Melanocyte of skin (primary cell): Measurements from ENCODE around the gene PRM2. TPM values are rescaled to one million over a fixed set of nuclear protein-coding genes. Genes with fewer than 3 reads are reported as not detected.

Experiments used
- small RNA-seq, 2 donors: library from RNA; depleted of rRNA; stranded (forward); fragments of <200 nt; gene quantifications; one replicate each; pipeline ENCODE3, GENCODE V24; 2012
- total RNA-seq, 2 donors: library from RNA; depleted of rRNA; stranded (reverse); fragments of >200 nt; gene quantifications; 2 replicates each; pipeline ENCODE4 v1.2.3, GENCODE V29; 2012

Gene PRM2
- total RNA-seq, result not detected

GRCh38 chr16:11276143-11276895 is at the start of gene PRM2:
TSS of gene PRM2 (minus strand) at chr16:11276480. CDS start at chr16:11276370, 110 bp downstream.

GRCh38 chr16:11280616-11281522 is 4.6 kb upstream of the PRM2 start, which contains the start of gene PRM1:
TSS of gene PRM1 (minus strand) at chr16:11281330. CDS start at chr16:11281238, 92 bp downstream.

GRCh38 chr16:11272921-11273720 is 3.2 kb downstream of the PRM2 start, which contains the start of gene PRM3:
TSS of gene PRM3 (minus strand) at chr16:11273629. CDS start at chr16:11273595, 34 bp downstream.

GRCh38 chr16:11268921-11269375 is 7.3 kb downstream of the PRM2 start, which contains the start of gene TNP2:
TSS of gene TNP2 (minus strand) at chr16:11269325. CDS start at chr16:11269262, 63 bp downstream.

GRCh38 chr16:11255737-11256660 is 20.3 kb downstream of the PRM2 start, which contains the start of gene SOCS1:
TSS of gene SOCS1 (minus strand) at chr16:11256204. CDS start at chr16:11255478, 726 bp downstream.

Small RNA genes lying within 50 kb of the gene (small RNA-seq; reads per million reads assigned to genes)
- gene MIR548H2 (0 reads per million in 2 donors), gene RF00019 (0 reads per million in 2 donors), gene RF00554 (0 reads per million in 2 donors)

Other genes with a start within 250 kb of the PRM2 start
- gene SOCS1, start 20.3 kb downstream of the PRM2 start, total RNA-seq, result 1 to 10 TPM; 1.7 to 2.7 TPM
- gene TNP2, start 7.2 kb downstream of the PRM2 start, total RNA-seq, result not detected
- gene PRM3, start 2.9 kb downstream of the PRM2 start, total RNA-seq, result not detected
- gene PRM1, start 4.8 kb upstream of the PRM2 start, total RNA-seq, result not detected
- gene RMI2, start 69.0 kb upstream of the PRM2 start, total RNA-seq, result 10 to 100 TPM in 1 of 2 donors, 1 to 10 TPM in 1; 3.1 to 21.3 TPM